Tibial artery (tissue), 4 donors: ENCODE results near the gene DLK2.

Experiments used
- DNase-seq, 2 donors: peaks; one replicate each; pipeline ENCODE4 v3.0.0-alpha.2; 2019
- H3K27ac ChIP-seq, 2 donors: fragments of 200-600 bp; sonication (generic) in 1 of 2; 1 replicate in 1 of 2; 2 replicates in 1 of 2; pipeline ENCODE4 v1.5.1; 2018 to 2019; ENCODE audit warnings: mild to moderate bottlenecking in 1 of 2
- H3K27me3 ChIP-seq, 2 donors: fragments of 200-600 bp; sonication (generic) in 1 of 2; one replicate each; pipeline versions ENCODE4 v1.5.1 to v1.6.0; 2016 to 2019
- H3K36me3 ChIP-seq, 3 donors: fragments of 200-600 bp; sonication (generic) in 2 of 3; one replicate each; pipeline ENCODE4 v1.5.1; 2016 to 2019; ENCODE audit warnings: mild to moderate bottlenecking in 2 of 3
- H3K4me1 ChIP-seq, 4 donors: fragments of 200-600 bp; sonication (generic) in 2 of 4; 1 replicate in 3 of 4; 2 replicates in 1 of 4; pipeline ENCODE4 v1.5.1; 2016 to 2019
- H3K4me3 ChIP-seq, 2 donors: fragments of 200-600 bp; sonication (generic) in 1 of 2; 1 replicate in 1 of 2; 2 replicates in 1 of 2; pipeline ENCODE4 v1.5.1; 2018 to 2019; ENCODE audit warnings: mild to moderate bottlenecking in 2 of 2
- H3K9me3 ChIP-seq, 3 donors: fragments of 200-600 bp; sonication (generic) in 1 of 3; one replicate each; pipeline ENCODE4 v1.5.1; 2016 to 2019
- intact Hi-C: fragments of 100-400 bp; cut with DNase I; formaldehyde crosslinking; loops from one replicate; pipeline ENCODE4 v1.15.0; 2023; ENCODE audit warnings: low total_unique reads
- TF ChIP-seq, protein P1 (sequence below), 2 experiments: fragments of 200-600 bp in 1 of 2; fragments of 450-650 bp in 1 of 2; IDR thresholded peaks; one replicate each; pipeline ENCODE4 v1.5.1; 2017 to 2019; ENCODE audit warnings: antibody characterized with exemption in 2 of 2, mild to moderate bottlenecking in 1 of 2, moderate library complexity in 1 of 2

Gene DLK2

DNA sequence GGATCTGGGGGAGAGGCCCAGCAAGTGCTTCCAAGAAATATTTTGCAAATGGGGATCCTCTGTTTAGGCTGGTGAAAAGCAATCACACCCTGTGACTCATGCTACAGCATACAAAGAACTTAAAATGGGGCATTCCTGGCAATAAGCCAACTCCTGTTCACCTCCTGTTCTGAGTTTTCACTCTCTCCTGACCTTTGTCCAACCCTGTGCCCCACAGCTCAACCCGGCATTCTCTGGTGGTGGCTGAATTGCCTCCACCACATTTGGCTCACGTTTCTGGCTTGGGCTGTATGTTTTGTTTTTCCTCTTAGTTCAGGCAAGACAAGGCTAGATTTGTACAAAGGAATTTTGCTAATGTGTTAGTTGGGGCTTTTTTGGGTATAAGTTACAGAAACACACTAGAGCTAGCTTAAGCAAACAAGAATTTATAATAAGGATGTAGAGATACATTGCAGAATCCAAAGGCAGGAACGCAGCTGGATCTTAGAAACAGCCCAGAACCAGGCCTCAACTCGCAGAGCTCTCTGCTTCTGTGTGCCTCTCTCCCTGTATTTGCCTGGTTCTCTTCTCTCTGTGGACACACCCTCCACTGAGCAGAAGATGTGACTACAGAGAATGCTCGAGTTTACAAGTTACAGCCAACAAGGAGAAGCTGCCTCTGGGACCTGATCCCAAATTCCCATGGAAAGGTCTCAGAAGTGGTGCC lies 18.6 kb downstream of the DLK2 start:
- no peaks in the 10 kb centered on the region for H3K9me3 ChIP-seq
- peaks cover 27 to 62% (median 32%) of the 10 kb centered on the region in 3 donors for H3K36me3 ChIP-seq
- no peaks in the 10 kb centered on the region for H3K27me3 ChIP-seq
- intact Hi-C loops = no loop called here
- DNase-seq = no peak
- TF ChIP-seq, protein P1, sequence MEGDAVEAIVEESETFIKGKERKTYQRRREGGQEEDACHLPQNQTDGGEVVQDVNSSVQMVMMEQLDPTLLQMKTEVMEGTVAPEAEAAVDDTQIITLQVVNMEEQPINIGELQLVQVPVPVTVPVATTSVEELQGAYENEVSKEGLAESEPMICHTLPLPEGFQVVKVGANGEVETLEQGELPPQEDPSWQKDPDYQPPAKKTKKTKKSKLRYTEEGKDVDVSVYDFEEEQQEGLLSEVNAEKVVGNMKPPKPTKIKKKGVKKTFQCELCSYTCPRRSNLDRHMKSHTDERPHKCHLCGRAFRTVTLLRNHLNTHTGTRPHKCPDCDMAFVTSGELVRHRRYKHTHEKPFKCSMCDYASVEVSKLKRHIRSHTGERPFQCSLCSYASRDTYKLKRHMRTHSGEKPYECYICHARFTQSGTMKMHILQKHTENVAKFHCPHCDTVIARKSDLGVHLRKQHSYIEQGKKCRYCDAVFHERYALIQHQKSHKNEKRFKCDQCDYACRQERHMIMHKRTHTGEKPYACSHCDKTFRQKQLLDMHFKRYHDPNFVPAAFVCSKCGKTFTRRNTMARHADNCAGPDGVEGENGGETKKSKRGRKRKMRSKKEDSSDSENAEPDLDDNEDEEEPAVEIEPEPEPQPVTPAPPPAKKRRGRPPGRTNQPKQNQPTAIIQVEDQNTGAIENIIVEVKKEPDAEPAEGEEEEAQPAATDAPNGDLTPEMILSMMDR (IDR thresholded peaks at IDR 0.05) = no peak
- H3K27ac ChIP-seq = peak overlapping the region; percentile 46 to 58
- H3K4me1 ChIP-seq = peaks cover 0 to 24% (median 23%) of the 10 kb centered on the region in 4 donors
- H3K4me3 ChIP-seq = no peak overlapping the region

DNA sequence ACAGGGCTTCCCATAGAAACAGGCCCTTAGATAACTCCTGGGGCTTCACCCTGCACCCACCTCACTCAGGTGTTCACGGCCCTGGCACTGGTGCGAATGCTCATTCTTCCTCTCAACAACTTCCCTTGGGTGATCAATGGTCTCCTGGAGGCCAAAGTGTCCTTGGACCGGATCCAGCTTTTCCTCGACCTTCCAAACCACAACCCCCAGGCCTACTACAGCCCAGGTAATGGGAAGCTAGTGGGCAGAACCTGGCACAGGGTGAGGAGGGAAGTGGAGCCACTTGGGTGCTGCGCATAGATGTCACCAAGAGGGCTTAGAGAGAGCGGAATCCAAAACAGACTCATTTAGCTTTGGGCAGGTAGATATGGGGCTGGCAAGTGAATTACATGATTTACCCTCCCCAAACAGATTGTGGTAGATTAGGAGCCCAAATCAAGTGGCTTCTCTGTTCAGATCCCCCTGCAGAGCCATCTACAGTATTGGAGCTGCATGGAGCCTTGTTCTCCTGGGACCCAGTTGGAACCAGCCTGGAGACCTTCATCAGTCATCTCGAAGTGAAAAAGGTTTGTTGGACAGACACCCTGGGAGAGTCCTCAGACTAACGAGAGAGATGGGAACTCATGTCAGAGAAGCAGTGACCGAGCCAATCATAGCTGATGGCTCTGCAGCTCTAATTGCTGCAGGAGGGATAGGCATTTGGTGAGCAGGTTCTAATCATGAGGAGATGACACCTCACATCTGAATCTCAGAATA lies 19.5 kb downstream of the DLK2 start:
- no peaks in the 10 kb centered on the region for H3K27me3 ChIP-seq
- DNase-seq = no peak
- no peaks in the 10 kb centered on the region for H3K9me3 ChIP-seq
- peak overlapping the region; percentile 46 to 58 for H3K27ac ChIP-seq
- no peak overlapping the region for H3K4me3 ChIP-seq
- H3K4me1 ChIP-seq = peaks cover 0 to 24% (median 23%) of the 10 kb centered on the region in 4 donors
- H3K36me3 ChIP-seq = peaks cover 18 to 58% (median 27%) of the 10 kb centered on the region in 3 donors
- TF ChIP-seq, protein P1 (IDR thresholded peaks at IDR 0.05) = no peak
- intact Hi-C loops = no loop called here

DNA sequence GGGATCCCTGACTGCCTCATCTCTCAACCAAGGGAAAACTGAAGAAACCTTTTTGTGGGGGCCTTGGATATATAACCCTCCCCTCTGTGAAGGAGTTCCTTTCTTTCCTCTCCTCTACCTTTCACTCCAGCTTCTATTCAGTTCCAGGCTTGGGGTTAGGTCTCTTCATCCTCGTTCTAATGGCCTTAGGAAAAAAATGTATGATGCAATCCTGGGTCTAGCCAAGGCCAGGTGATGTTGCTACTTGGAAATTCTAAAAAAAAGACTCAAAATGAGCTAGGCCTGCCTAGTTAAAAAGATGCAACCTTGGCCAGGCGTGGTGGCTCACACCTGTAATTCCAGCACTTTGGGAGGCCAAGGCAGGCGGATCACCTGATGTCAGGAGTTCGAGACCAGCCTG lies 20.4 kb downstream of the DLK2 start:
- Histone ChIP-seq H3K27me3 (no peaks in the 10 kb centered on the region), H3K9me3 (no peaks in the 10 kb centered on the region), H3K4me1 (peaks cover 0 to 26% (median 23%) of the 10 kb centered on the region in 4 donors), H3K27ac (no peak overlapping the region), H3K4me3 (no peak overlapping the region), H3K36me3 (peaks cover 17 to 50% (median 20%) of the 10 kb centered on the region in 3 donors)
- intact Hi-C loops = no loop called here
- TF ChIP-seq, protein P1 (IDR thresholded peaks at IDR 0.05) = no peak
- no peak for DNase-seq

DNA sequence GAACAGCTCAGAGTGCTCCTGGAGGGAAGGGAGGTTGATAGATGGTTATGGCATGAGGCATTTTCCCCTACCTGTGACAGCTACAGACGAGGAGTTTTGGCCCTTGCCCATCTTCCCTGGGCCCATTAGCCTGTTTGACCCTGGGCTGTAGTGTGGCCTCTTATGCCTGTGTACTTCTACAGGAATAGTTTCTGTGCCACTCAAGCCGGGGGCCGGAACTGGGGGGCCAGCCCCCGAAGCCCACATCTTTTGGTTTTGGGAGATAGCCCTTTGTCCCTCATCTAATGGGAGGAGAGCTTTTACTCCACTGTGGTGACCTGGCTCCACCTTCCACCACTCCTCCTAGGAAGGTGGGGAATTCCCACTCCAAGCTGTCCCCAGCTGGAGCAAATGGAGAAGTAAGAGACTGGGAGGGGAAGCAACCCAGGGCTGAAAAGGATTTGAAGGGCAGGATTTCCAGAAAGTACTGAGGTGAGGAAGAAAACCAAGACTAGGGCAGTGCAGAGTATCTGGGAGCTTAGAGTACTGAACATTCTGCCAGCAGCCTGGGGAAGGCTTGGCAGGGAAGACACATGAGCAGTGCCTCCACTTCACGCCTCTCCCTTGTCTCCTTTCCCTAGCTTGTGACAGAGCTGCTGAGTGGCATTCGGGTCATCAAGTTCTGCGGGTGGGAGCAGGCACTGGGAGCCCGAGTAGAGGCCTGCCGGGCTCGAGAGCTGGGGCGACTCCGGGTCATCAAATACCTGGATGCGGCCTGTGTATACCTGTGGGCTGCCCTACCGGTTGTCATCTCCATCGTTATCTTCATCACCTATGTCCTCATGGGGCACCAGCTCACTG lies 21.1 kb downstream of the DLK2 start:
- Histone ChIP-seq H3K36me3 (peaks cover 12 to 43% (median 18%) of the 10 kb centered on the region in 3 donors), H3K27me3 (no peaks in the 10 kb centered on the region), H3K9me3 (no peaks in the 10 kb centered on the region), H3K4me1 (peaks cover 0 to 34% (median 27%) of the 10 kb centered on the region in 4 donors), H3K27ac (no peak overlapping the region), H3K4me3 (no peak overlapping the region)
- no peak for DNase-seq
- intact Hi-C loops = no loop called here
- TF ChIP-seq, protein P1 (IDR thresholded peaks at IDR 0.05) = no peak

DNA sequence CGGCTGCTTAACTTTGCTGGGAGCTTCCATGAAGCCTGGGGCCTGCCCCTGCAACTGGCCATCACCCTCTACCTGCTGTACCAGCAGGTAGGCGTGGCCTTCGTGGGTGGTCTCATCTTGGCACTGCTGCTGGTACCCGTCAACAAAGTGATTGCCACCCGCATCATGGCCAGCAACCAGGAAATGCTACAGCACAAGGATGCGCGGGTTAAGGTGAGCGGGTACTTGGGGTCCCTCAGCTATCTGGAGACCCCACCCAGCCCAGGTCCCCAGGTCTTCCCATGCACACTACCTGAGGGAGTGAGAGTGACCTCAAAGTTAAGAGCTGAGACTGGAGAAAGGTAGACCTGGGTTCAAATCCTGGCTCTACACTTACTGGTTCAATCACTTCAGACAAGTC lies 22.2 kb downstream of the DLK2 start:
- TF ChIP-seq, protein P1 (IDR thresholded peaks at IDR 0.05) = no peak
- Histone ChIP-seq H3K27ac (no peak overlapping the region), H3K9me3 (no peaks in the 10 kb centered on the region), H3K36me3 (peaks cover 2 to 32% (median 18%) of the 10 kb centered on the region in 3 donors), H3K27me3 (no peaks in the 10 kb centered on the region), H3K4me1 (peaks cover 0 to 44% (median 37%) of the 10 kb centered on the region in 4 donors), H3K4me3 (no peak overlapping the region)
- no peak for DNase-seq
- intact Hi-C loops = no loop called here
